Tibial nerve (tissue), 4 donors: ENCODE data around the gene RAB28. TPM values are rescaled to one million over a fixed set of nuclear protein-coding genes. Genes with fewer than 3 reads are reported as not detected.
"Not testable (repeated sequence)": the region's sequence is repeated elsewhere in the genome, so short reads cannot be mapped to it uniquely, and the experiment has no call there.

Experiments used
- DNase-seq, 2 donors: peaks; one replicate each; pipeline ENCODE4 v3.0.0-alpha.2; 2019; ENCODE audit warnings: low spot score in 2 of 2
- H3K27ac ChIP-seq, 4 donors: fragments of 200-600 bp; sonication (generic) in 3 of 4; one replicate each; pipeline ENCODE4 v1.5.1; 2017 to 2019; ENCODE audit warnings: mild to moderate bottlenecking in 1 of 4
- H3K27me3 ChIP-seq, 2 donors: fragments of 200-600 bp; sonication (generic) in 1 of 2; one replicate each; pipeline versions ENCODE4 v1.5.1 to v1.6.0; 2017 to 2019
- H3K36me3 ChIP-seq, 3 donors: fragments of 200-600 bp; sonication (generic); one replicate each; pipeline ENCODE4 v1.5.1; 2018 to 2019
- H3K4me1 ChIP-seq, 4 donors: fragments of 200-600 bp; sonication (generic) in 3 of 4; one replicate each; pipeline ENCODE4 v1.5.1; 2017 to 2019
- H3K4me3 ChIP-seq, 4 donors: fragments of 200-600 bp; sonication (generic) in 3 of 4; one replicate each; pipeline ENCODE4 v1.5.1; 2017 to 2019; ENCODE audit warnings: mild to moderate bottlenecking in 1 of 4, moderate library complexity in 1 of 4
- H3K9me3 ChIP-seq, 4 donors: fragments of 200-600 bp; sonication (generic) in 3 of 4; one replicate each; pipeline ENCODE4 v1.5.1; 2017 to 2019
- CTCF ChIP-seq, 5 experiments: fragments of 200-600 bp in 3 of 5; fragments of 450-650 bp in 2 of 5; sonication (generic) in 3 of 5; IDR thresholded peaks; one replicate each; pipeline ENCODE4 v1.5.1; 2016 to 2019; ENCODE audit warnings: antibody characterized with exemption in 5 of 5, mild to moderate bottlenecking in 3 of 5, moderate library complexity in 2 of 5
- EP300 ChIP-seq, 2 donors: sonication (generic); formaldehyde crosslinking; IDR thresholded peaks; one replicate each; pipeline ENCODE4 v1.6.1; 2017; ENCODE audit warnings: antibody characterized with exemption in 2 of 2, mild to moderate bottlenecking in 1 of 2
- POLR2A ChIP-seq, 2 donors: fragments of 450-650 bp; IDR thresholded peaks; one replicate each; pipeline ENCODE4 v1.6.1; 2017; ENCODE audit warnings: antibody characterized with exemption in 2 of 2, mild to moderate bottlenecking in 2 of 2, moderate library complexity in 2 of 2
- WGBS, 2 donors: methylation state at CpG; one replicate each; pipeline ENCODE4 v1.1.5; 2018; 5-methylcytosine and 5-hydroxymethylcytosine counted together
- total RNA-seq, 4 donors: library from RNA; depleted of rRNA; stranded (reverse); fragments of >200 nt; gene quantifications; one replicate each; pipeline ENCODE4 v1.1.0, GENCODE V29; 2016

The RAB28 gene
- total RNA-seq, 4 donors from 2014 or later, result 18.3 to 32.2 (median 28.5) TPM

GRCh38 chr4:13411942-13412341, 72.2 kb downstream of the RAB28 start:
- Histone ChIP-seq H3K9me3 (no peaks in the 10 kb centered on the region), H3K4me3 (no peak overlapping the region), H3K36me3 (peaks cover 0 to 17% (median 0%) of the 10 kb centered on the region in 3 donors), H3K4me1 (peaks cover 0 to 8% (median 0%) of the 10 kb centered on the region in 4 donors), H3K27ac (no peak overlapping the region), H3K27me3 (no peaks in the 10 kb centered on the region)
- TF ChIP-seq CTCF (IDR thresholded peaks at IDR 0.05), result no peak
- TF ChIP-seq POLR2A (IDR thresholded peaks at IDR 0.05), result no peak
- TF ChIP-seq EP300 (IDR thresholded peaks at IDR 0.05), result no peak
- 47 to 50% methylated on average over 2 of the region's 2 CpGs for WGBS, 2 donors
- no peak for DNase-seq

- Histone ChIP-seq H3K27ac (no peak overlapping the region), H3K4me3 (no peak overlapping the region), H3K27me3 (no peaks in the 10 kb centered on the region), H3K4me1 (peaks cover 0 to 8% (median 0%) of the 10 kb centered on the region in 4 donors), H3K9me3 (peaks cover 0 to 3% (median 0%) of the 10 kb centered on the region in 4 donors), H3K36me3 (no peaks in the 10 kb centered on the region)
- DNase-seq, result no peak
- WGBS, 2 donors, result 98% methylated on average over 2 of the region's 2 CpGs
- TF ChIP-seq CTCF (IDR thresholded peaks at IDR 0.05) (no peak), EP300 (IDR thresholded peaks at IDR 0.05) (no peak), POLR2A (IDR thresholded peaks at IDR 0.05) (no peak)
Measured at GRCh38 chr4:13409324-13409723, 74.8 kb downstream of the RAB28 start.

- not testable (repeated sequence) for H3K4me1 ChIP-seq, H3K27me3 ChIP-seq, DNase-seq, H3K36me3 ChIP-seq, H3K27ac ChIP-seq, H3K9me3 ChIP-seq, H3K4me3 ChIP-seq
- WGBS, 2 donors, result 98% methylated on average over 3 of the region's 3 CpGs
Measured at GRCh38 chr4:13406156-13406555, 78.0 kb downstream of the RAB28 start.

- H3K4me1 ChIP-seq, result no peaks in the 10 kb centered on the region
- no peak for DNase-seq
- H3K4me3 ChIP-seq, result no peak overlapping the region
- no peaks in the 10 kb centered on the region for H3K36me3 ChIP-seq
- 75 to 81% methylated on average over 2 of the region's 2 CpGs for WGBS, 2 donors
- H3K9me3 ChIP-seq, result peaks cover 0 to 3% (median 0%) of the 10 kb centered on the region in 4 donors
- no peak for TF ChIP-seq CTCF (IDR thresholded peaks at IDR 0.05)
- no peak for TF ChIP-seq POLR2A (IDR thresholded peaks at IDR 0.05)
- no peak overlapping the region for H3K27ac ChIP-seq
- no peaks in the 10 kb centered on the region for H3K27me3 ChIP-seq
Measured at GRCh38 chr4:13403833-13404232, 80.3 kb downstream of the RAB28 start.

GRCh38 chr4:13403326-13403725, 80.8 kb downstream of the RAB28 start:
- no peaks in the 10 kb centered on the region for H3K36me3 ChIP-seq
- no peaks in the 10 kb centered on the region for H3K4me1 ChIP-seq
- peaks cover 0 to 3% (median 0%) of the 10 kb centered on the region in 4 donors for H3K9me3 ChIP-seq
- no peak overlapping the region for H3K27ac ChIP-seq
- no peak for TF ChIP-seq EP300 (IDR thresholded peaks at IDR 0.05)
- TF ChIP-seq POLR2A (IDR thresholded peaks at IDR 0.05), result no peak
- no peak for TF ChIP-seq CTCF (IDR thresholded peaks at IDR 0.05)
- 75 to 82% methylated on average over 4 of the region's 4 CpGs for WGBS, 2 donors
- no peaks in the 10 kb centered on the region for H3K27me3 ChIP-seq
- no peak overlapping the region for H3K4me3 ChIP-seq
- no peak for DNase-seq

GRCh38 chr4:13399257-13399656, 84.9 kb downstream of the RAB28 start:
- Histone ChIP-seq H3K27ac (no peak overlapping the region), H3K4me1 (no peaks in the 10 kb centered on the region), H3K36me3 (no peaks in the 10 kb centered on the region), H3K27me3 (no peaks in the 10 kb centered on the region), H3K4me3 (no peak overlapping the region), H3K9me3 (no peaks in the 10 kb centered on the region)
- no peak for TF ChIP-seq CTCF (IDR thresholded peaks at IDR 0.05)
- no peak for TF ChIP-seq EP300 (IDR thresholded peaks at IDR 0.05)
- no peak for TF ChIP-seq POLR2A (IDR thresholded peaks at IDR 0.05)
- DNase-seq, result no peak
